Measurements from ENCODE around the gene CHCHD3.

The CHCHD3 gene

GRCh38 chr7:133121175-133121844 lies 39.4 kb upstream of the CHCHD3 start:
- TF ChIP-seq TAF1 (IDR thresholded peaks at IDR 0.05; ENCODE audit: borderline replicate concordance, insufficient read depth, low read length) (no peak), SIN3A (IDR thresholded peaks at IDR 0.05; ENCODE audit: borderline replicate concordance, insufficient read depth, low read length) (no peak), REST (IDR thresholded peaks at IDR 0.05; ENCODE audit: insufficient read depth in 1 of 2, low read depth in 2 of 2, low read length in 2 of 2) (no peak), POLR2AphosphoS5 (IDR thresholded peaks at IDR 0.05; ENCODE audit: low read depth, low read length) (no peak), FOXP2 (optimal IDR thresholded peaks at IDR 0.05; ENCODE audit: borderline replicate concordance, extremely low read depth, extremely low read length, insufficient read depth) (no peak)

GRCh38 chr7:133119067-133119466 lies 37.2 kb upstream of the CHCHD3 start:
- TF ChIP-seq FOXP2 (optimal IDR thresholded peaks at IDR 0.05; ENCODE audit: borderline replicate concordance, extremely low read depth, extremely low read length, insufficient read depth) = no peak

GRCh38 chr7:133118261-133118660 lies 36.4 kb upstream of the CHCHD3 start:
- TF ChIP-seq SIN3A (IDR thresholded peaks at IDR 0.05; ENCODE audit: borderline replicate concordance, insufficient read depth, low read length) (no peak), REST (IDR thresholded peaks at IDR 0.05; ENCODE audit: insufficient read depth in 1 of 2, low read depth in 2 of 2, low read length in 2 of 2) (no peak), FOXP2 (optimal IDR thresholded peaks at IDR 0.05; ENCODE audit: borderline replicate concordance, extremely low read depth, extremely low read length, insufficient read depth) (no peak), TAF1 (IDR thresholded peaks at IDR 0.05; ENCODE audit: borderline replicate concordance, insufficient read depth, low read length) (no peak), POLR2AphosphoS5 (IDR thresholded peaks at IDR 0.05; ENCODE audit: low read depth, low read length) (no peak)

GRCh38 chr7:133117452-133117851 lies 35.6 kb upstream of the CHCHD3 start:
- TF ChIP-seq TAF1 (IDR thresholded peaks at IDR 0.05; ENCODE audit: borderline replicate concordance, insufficient read depth, low read length) = no peak
- no peak for TF ChIP-seq SIN3A (IDR thresholded peaks at IDR 0.05; ENCODE audit: borderline replicate concordance, insufficient read depth, low read length)
- no peak for TF ChIP-seq REST (IDR thresholded peaks at IDR 0.05; ENCODE audit: insufficient read depth in 1 of 2, low read depth in 2 of 2, low read length in 2 of 2)
- no peak for TF ChIP-seq FOXP2 (optimal IDR thresholded peaks at IDR 0.05; ENCODE audit: borderline replicate concordance, extremely low read depth, extremely low read length, insufficient read depth)
- no peak for TF ChIP-seq POLR2AphosphoS5 (IDR thresholded peaks at IDR 0.05; ENCODE audit: low read depth, low read length)

GRCh38 chr7:133115596-133115995 lies 33.7 kb upstream of the CHCHD3 start:
- TF ChIP-seq FOXP2 (optimal IDR thresholded peaks at IDR 0.05; ENCODE audit: borderline replicate concordance, extremely low read depth, extremely low read length, insufficient read depth) = no peak
- TF ChIP-seq POLR2AphosphoS5 (IDR thresholded peaks at IDR 0.05; ENCODE audit: low read depth, low read length) = no peak
- TF ChIP-seq REST (IDR thresholded peaks at IDR 0.05; ENCODE audit: insufficient read depth in 1 of 2, low read depth in 2 of 2, low read length in 2 of 2) = no peak
- no peak for TF ChIP-seq SIN3A (IDR thresholded peaks at IDR 0.05; ENCODE audit: borderline replicate concordance, insufficient read depth, low read length)
- no peak for TF ChIP-seq TAF1 (IDR thresholded peaks at IDR 0.05; ENCODE audit: borderline replicate concordance, insufficient read depth, low read length)
